HEK293T (cell line): Measurements from ENCODE around the gene C5AR2.
"Not testable (repeated sequence)": the region's sequence is repeated elsewhere in the genome, so short reads cannot be mapped to it uniquely, and the experiment has no call there.

Source experiments
- CTCF ChIA-PET: fragments of 350-600 bp; formaldehyde crosslinking; extraction: SDS; loops from one replicate; lab custom pipeline; 2021; ENCODE audit warnings: antibody characterized with exemption, inconsistent platforms; lab: Yijun Ruan, JAX
- POLR2A ChIA-PET: fragments of 350-600 bp; formaldehyde crosslinking; extraction: SDS; loops from one replicate; lab custom pipeline; 2020; ENCODE audit warnings: antibody characterized with exemption, inconsistent platforms; lab: Yijun Ruan, JAX
- DNase-seq: peaks from one replicate; pipeline ENCODE4 v3.0.0; 2012; ENCODE audit warnings: mixed read lengths; ENCODE audit errors: extremely low spot score
- ARNT ChIP-seq: fragments of 450-650 bp; IDR thresholded peaks from 2 replicates; pipeline ENCODE4 v1.6.1; 2017; ENCODE audit warnings: mild to moderate bottlenecking
- BHLHE40 ChIP-seq: fragments of 450-650 bp; IDR thresholded peaks from 2 replicates; pipeline ENCODE4 v1.6.1; 2016; ENCODE audit warnings: mild to moderate bottlenecking, moderate library complexity, borderline replicate concordance
- CTBP1 ChIP-seq: fragments of 450-650 bp; IDR thresholded peaks from 2 replicates; pipeline ENCODE4 v1.6.1; 2016; ENCODE audit warnings: borderline replicate concordance
- ELF4 ChIP-seq: fragments of 450-650 bp; IDR thresholded peaks from 2 replicates; pipeline ENCODE4 v1.6.1; 2017; ENCODE audit warnings: antibody characterized with exemption
- FOXA1 ChIP-seq: fragments of 450-650 bp; IDR thresholded peaks from 2 replicates; pipeline ENCODE4 v1.6.1; 2016; ENCODE audit warnings: mild to moderate bottlenecking
- FOXK2 ChIP-seq: fragments of 450-650 bp; IDR thresholded peaks from 2 replicates; pipeline ENCODE4 v1.6.1; 2016; ENCODE audit warnings: mild to moderate bottlenecking
- FOXM1 ChIP-seq: fragments of 450-650 bp; IDR thresholded peaks from 2 replicates; pipeline ENCODE4 v1.6.1; 2017; ENCODE audit warnings: mild to moderate bottlenecking, borderline replicate concordance
- HDGF ChIP-seq: fragments of 450-650 bp; IDR thresholded peaks from 2 replicates; pipeline ENCODE4 v1.6.1; 2017; ENCODE audit warnings: antibody characterized with exemption, borderline replicate concordance
- L3MBTL2 ChIP-seq: fragments of 450-650 bp; conservative IDR thresholded peaks from 2 replicates; pipeline ENCODE4 v1.6.1; 2016; ENCODE audit warnings: mild to moderate bottlenecking
- LEF1 ChIP-seq: fragments of 450-650 bp; IDR thresholded peaks from 2 replicates; pipeline ENCODE4 v1.6.1; 2017; ENCODE audit warnings: mild to moderate bottlenecking, borderline replicate concordance
- NFRKB ChIP-seq: fragments of 450-650 bp; IDR thresholded peaks from 2 replicates; pipeline ENCODE4 v1.6.1; 2016; ENCODE audit warnings: mild to moderate bottlenecking, moderate library complexity
- SP1 ChIP-seq: fragments of 450-650 bp; IDR thresholded peaks from 2 replicates; pipeline ENCODE4 v1.6.1; 2017
- SUZ12 ChIP-seq: fragments of 450-650 bp; IDR thresholded peaks from 2 replicates; pipeline ENCODE4 v1.6.1; 2016; ENCODE audit warnings: mild to moderate bottlenecking
- TARDBP ChIP-seq: fragments of 450-650 bp; IDR thresholded peaks from 2 replicates; pipeline ENCODE4 v1.6.1; 2016
- ZNF384 ChIP-seq: fragments of 450-650 bp; IDR thresholded peaks from 2 replicates; pipeline ENCODE4 v1.6.1; 2016
- TF ChIP-seq, protein P1 (sequence below): fragments of 450-650 bp; IDR thresholded peaks from 2 replicates; pipeline ENCODE4 v1.6.1; 2016

The C5AR2 gene

DNA sequence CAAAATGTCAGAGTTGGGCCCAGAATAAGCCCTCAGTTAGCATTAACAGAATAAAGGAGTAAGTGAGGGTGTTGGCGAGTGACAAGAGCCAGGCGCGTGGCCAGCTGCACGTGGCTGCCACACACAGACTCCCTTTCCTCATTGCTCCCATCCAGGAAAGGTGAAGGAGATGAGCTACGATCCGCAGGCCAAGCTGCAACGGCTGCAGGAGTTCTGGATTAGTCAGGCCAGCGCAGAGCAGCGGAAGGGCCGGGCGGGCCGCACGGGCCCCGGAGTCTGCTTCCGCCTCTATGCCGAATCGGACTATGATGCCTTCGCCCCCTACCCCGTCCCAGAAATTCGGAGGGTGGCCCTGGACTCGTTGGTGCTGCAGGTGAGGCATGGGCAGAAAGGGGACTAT, 30.3 kb downstream of the C5AR2 start:
- no peak for TF ChIP-seq L3MBTL2
- TF ChIP-seq, protein P1, sequence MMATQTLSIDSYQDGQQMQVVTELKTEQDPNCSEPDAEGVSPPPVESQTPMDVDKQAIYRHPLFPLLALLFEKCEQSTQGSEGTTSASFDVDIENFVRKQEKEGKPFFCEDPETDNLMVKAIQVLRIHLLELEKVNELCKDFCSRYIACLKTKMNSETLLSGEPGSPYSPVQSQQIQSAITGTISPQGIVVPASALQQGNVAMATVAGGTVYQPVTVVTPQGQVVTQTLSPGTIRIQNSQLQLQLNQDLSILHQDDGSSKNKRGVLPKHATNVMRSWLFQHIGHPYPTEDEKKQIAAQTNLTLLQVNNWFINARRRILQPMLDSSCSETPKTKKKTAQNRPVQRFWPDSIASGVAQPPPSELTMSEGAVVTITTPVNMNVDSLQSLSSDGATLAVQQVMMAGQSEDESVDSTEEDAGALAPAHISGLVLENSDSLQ: no peak
- no peak for TF ChIP-seq BHLHE40
- TF ChIP-seq TARDBP: no peak
- TF ChIP-seq SUZ12: no peak
- no peak for TF ChIP-seq NFRKB
- POLR2A ChIA-PET: interaction anchor here (0.9 kb wide), 1 partner anchor 12 kb away, joined by 3 read pairs; no protein-coding TSS in a partner anchor
- CTCF ChIA-PET: interaction anchor here (0.7 to 1.0 kb wide), 2 partner anchors 9 to 17 kb away, joined by 3 read pairs; no protein-coding TSS in a partner anchor
- no peak for DNase-seq

DNA sequence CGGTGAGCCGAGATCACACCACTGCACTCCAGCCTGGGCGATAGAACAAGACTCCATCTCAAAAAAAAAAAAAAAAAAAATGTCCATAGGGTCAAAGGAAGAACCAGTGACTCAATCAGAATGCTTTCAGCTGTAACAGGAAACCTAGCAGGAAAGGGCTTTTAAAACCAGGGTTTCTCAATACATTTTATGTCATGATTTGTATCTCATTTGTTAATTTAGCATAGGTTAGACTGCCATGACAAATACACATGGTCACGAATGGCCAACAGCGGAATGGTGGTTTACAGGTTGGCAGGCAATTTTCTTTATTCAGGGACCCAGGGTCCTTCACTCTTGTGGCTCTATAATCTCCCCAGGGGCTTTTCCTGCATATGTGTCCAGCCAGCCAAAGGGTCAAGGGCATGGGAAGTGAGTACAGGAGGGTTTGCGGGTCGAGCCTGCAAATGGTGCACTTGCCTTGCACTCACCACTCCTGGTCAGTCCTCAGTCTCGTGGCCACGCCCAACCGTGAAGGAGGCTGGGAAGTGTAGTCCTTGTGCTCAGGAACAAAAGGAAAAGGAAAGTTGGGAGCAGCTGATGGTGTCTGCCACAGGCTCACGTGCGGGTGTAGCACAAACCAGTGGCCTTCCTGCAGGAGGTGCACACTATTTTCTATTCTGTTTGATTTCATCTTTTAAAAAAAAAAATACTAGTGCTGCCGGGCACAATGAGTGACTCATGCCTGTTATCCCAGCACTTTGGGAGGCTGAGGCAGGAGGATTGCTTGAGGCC, 32.0 kb downstream of the C5AR2 start:
- ChIA-PET POLR2A (no interaction called here), CTCF (no interaction called here)
- no peak for DNase-seq
- TF ChIP-seq ELF4: no peak
- TF ChIP-seq CTBP1: no peak
- TF ChIP-seq ZNF384: no peak
- no peak for TF ChIP-seq SP1
- no peak for TF ChIP-seq FOXA1
- TF ChIP-seq HDGF: no peak
- no peak for TF ChIP-seq L3MBTL2
- no peak for TF ChIP-seq ARNT
- TF ChIP-seq NFRKB: no peak
- no peak for TF ChIP-seq LEF1
- TF ChIP-seq, protein P1: no peak
- TF ChIP-seq BHLHE40: no peak

DNA sequence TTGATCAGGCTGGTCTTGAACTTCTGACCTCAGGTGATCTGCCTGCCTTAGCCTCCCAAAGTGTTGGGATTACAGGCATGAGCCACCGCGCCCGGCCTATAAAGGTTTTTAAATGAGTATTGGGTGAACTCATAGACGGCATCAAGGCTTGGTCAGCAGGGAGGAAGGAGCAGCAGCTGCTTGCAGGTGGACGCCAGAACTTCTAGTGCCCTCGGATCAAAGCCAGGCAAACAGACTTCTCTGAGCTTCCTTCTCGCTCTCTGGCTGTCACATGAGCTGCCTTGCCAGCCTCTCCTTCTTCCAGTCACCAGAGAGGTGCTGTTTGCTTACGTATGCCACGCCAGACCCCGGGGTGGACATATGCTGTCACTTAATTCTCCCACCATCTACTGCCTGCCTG, 33.5 kb downstream of the C5AR2 start:
- CTCF ChIA-PET, DNase-seq, POLR2A ChIA-PET: not testable (repeated sequence)

DNA sequence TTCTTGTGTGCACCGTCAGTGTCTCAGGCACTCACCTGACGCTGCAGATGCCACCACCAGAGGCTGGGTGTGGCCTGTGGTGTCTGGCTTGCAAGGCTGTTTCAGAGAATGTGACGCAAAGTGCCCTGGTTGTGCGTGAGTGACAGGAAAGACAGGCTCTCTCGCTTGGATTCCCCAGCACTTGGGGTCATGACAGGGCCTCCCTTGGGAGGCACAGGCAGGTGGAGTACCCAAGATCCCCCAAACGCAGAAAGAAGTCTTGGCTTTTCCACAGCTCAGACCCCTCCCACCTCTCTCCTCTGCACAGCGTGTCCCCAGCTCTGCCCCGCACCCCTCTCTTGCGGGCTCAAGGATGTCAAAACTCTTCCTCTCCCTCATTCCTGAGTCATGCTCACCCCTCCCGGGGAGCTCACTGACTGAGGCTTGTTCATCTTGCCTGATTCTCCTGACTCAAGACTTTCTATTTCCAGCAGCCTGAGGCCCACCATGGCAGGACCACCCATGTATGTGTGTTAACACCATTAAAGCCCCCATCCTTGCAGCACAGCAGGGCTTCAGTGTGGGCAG, 38.2 kb downstream of the C5AR2 start:
- CTCF ChIA-PET: no interaction called here
- POLR2A ChIA-PET: no interaction called here
- TF ChIP-seq TARDBP: no peak
- TF ChIP-seq, protein P1: no peak
- TF ChIP-seq FOXK2: no peak
- no peak for TF ChIP-seq CTBP1
- TF ChIP-seq ELF4: no peak
- TF ChIP-seq L3MBTL2: no peak
- no peak for TF ChIP-seq HDGF
- no peak for TF ChIP-seq LEF1
- no peak for DNase-seq

DNA sequence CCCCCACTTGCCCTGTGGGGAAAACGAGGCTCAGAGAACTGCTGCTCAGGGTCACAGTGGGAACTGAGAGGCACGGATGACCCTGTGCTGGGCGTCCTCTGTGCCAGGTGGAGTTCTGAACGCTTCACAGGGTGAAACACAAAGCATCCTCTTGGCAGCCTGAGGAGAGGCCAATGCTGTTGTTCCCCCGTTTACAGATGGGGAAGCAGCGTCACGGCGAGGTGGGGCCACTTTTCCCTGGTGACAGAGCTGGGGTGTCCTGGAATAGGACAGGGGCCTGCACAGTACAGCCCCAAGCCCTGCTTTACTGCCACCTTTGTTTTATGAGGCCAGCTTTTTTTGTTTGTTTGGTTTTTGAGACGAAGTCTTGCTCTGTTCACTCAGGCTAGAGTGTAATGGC, 39.3 kb downstream of the C5AR2 start:
- ChIA-PET POLR2A (no interaction called here), CTCF (no interaction called here)
- no peak for DNase-seq
- TF ChIP-seq LEF1 (no peak), SUZ12 (no peak), ARNT (no peak), SP1 (no peak), FOXK2 (no peak), L3MBTL2 (no peak), TARDBP (no peak), BHLHE40 (no peak), ELF4 (no peak), CTBP1 (no peak), NFRKB (no peak), ZNF384 (no peak), HDGF (no peak), FOXA1 (no peak), FOXM1 (no peak)
- TF ChIP-seq, protein P1: no peak

DNA sequence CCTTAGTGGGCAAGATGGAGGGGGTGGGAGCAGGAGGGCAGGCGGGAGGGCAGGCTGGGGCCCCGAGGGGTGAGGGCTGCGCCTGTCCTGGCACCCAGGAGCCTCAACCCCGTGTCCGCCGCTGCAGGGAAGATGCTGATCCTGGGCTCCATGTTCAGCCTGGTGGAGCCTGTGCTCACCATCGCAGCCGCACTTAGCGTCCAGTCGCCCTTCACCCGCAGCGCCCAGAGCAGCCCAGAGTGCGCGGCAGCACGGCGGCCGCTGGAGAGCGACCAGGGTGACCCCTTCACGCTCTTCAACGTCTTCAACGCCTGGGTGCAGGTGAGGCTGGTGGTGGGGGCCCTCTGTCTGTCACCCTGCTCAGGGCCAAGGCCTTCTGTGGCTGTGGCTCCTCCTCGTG, 40.6 kb downstream of the C5AR2 start:
- ChIA-PET POLR2A (no interaction called here), CTCF (no interaction called here)
- TF ChIP-seq LEF1 (no peak), BHLHE40 (no peak)
- DNase-seq: no peak
